KMS-11 (cell line): Measurements from ENCODE around the gene COPS2.
"Not testable (repeated sequence)": the region's sequence is repeated elsewhere in the genome, so short reads cannot be mapped to it uniquely, and the experiment has no call there.

ENCODE experiments used
- H2AFZ ChIP-seq: fragments of 200-600 bp; sonication (generic); 2 replicates; pipeline ENCODE4 v1.6.1; 2016; ENCODE audit warnings: antibody characterized with exemption, mixed run types, low read depth
- H3K27ac ChIP-seq: fragments of 200-600 bp; sonication (generic); 2 replicates; pipeline ENCODE4 v1.6.1; 2016; ENCODE audit warnings: mild to moderate bottlenecking, mixed run types
- H3K27me3 ChIP-seq: fragments of 200-600 bp; sonication (generic); 2 replicates; pipeline ENCODE4 v1.6.1; 2017; ENCODE audit warnings: mild to moderate bottlenecking, low read depth, mixed run types, moderate library complexity; ENCODE audit not compliant: insufficient read depth
- H3K36me3 ChIP-seq: fragments of 200-600 bp; sonication (generic); 2 replicates; pipeline ENCODE4 v1.6.1; 2017; ENCODE audit warnings: mild to moderate bottlenecking, mixed run types; ENCODE audit not compliant: insufficient read depth
- H3K4me1 ChIP-seq: fragments of 200-600 bp; sonication (generic); 2 replicates; pipeline ENCODE4 v1.6.1; 2016; ENCODE audit warnings: mild to moderate bottlenecking, low read depth, mixed run types; ENCODE audit not compliant: poor library complexity, severe bottlenecking
- H3K4me2 ChIP-seq: fragments of 200-600 bp; sonication (generic); 2 replicates; pipeline ENCODE4 v1.7.0; 2016; ENCODE audit warnings: mild to moderate bottlenecking, mixed run types
- H3K4me3 ChIP-seq: fragments of 200-600 bp; sonication (generic); IDR thresholded peaks from 2 replicates; pipeline ENCODE4 v1.6.1; 2017; ENCODE audit warnings: low read depth, low read length, mixed read lengths; ENCODE audit not compliant: insufficient read depth
- H3K79me2 ChIP-seq: fragments of 200-600 bp; sonication (generic); 2 replicates; pipeline ENCODE4 v1.6.1; 2016; ENCODE audit warnings: low read depth, mixed run types; ENCODE audit not compliant: insufficient read depth
- H3K9ac ChIP-seq: fragments of 200-600 bp; sonication (generic); 2 replicates; pipeline ENCODE4 v1.6.1; 2016; ENCODE audit warnings: mild to moderate bottlenecking, mixed run types
- H4K20me1 ChIP-seq: fragments of 200-600 bp; sonication (generic); 2 replicates; pipeline ENCODE4 v1.6.1; 2016; ENCODE audit warnings: mild to moderate bottlenecking, mixed run types; ENCODE audit not compliant: insufficient read depth
- CTCF ChIP-seq: fragments of 200-600 bp; sonication (generic); conservative IDR thresholded peaks from 2 replicates; pipeline ENCODE4 v1.6.1; 2017; ENCODE audit warnings: low read depth, mild to moderate bottlenecking, antibody characterized with exemption, low read length, moderate library complexity, mixed read lengths

COPS2 gene

GRCh38 chr15:49187549-49188245, 32.3 kb upstream of the COPS2 start:
- no peak overlapping the region for H3K27ac ChIP-seq
- H3K4me1 ChIP-seq: no peaks in the 10 kb centered on the region
- no peak overlapping the region for H3K4me2 ChIP-seq
- no peak overlapping the region for H3K4me3 ChIP-seq
- no peaks in the 10 kb centered on the region for H3K36me3 ChIP-seq
- H3K79me2 ChIP-seq: peaks cover 2% of the 10 kb centered on the region; the same call in 1 of the 2 replicates
- no peaks in the 10 kb centered on the region for H3K27me3 ChIP-seq
- no peaks in the 10 kb centered on the region for H4K20me1 ChIP-seq
- no peak overlapping the region for H3K9ac ChIP-seq
- TF ChIP-seq CTCF: no peak
- H2AFZ ChIP-seq: no peak overlapping the region

- no peaks in the 10 kb centered on the region for H3K36me3 ChIP-seq
- H3K4me1 ChIP-seq: no peaks in the 10 kb centered on the region
- H3K4me2 ChIP-seq: no peak overlapping the region
- no peak overlapping the region for H3K4me3 ChIP-seq
- no peak overlapping the region for H3K9ac ChIP-seq
- H3K27me3 ChIP-seq: no peaks in the 10 kb centered on the region
- H3K27ac ChIP-seq: no peak overlapping the region
- no peaks in the 10 kb centered on the region for H3K79me2 ChIP-seq
- no peak overlapping the region for H2AFZ ChIP-seq
- no peak for TF ChIP-seq CTCF
- H4K20me1 ChIP-seq: no peaks in the 10 kb centered on the region
Observed at GRCh38 chr15:49185473-49185872, 30.1 kb upstream of the COPS2 start.

GRCh38 chr15:49183741-49184140, 28.3 kb upstream of the COPS2 start:
- not testable (repeated sequence) for H3K4me1 ChIP-seq

GRCh38 chr15:49182128-49182527, 26.7 kb upstream of the COPS2 start:
- Histone ChIP-seq H3K36me3 (no peaks in the 10 kb centered on the region), H3K4me2 (no peak overlapping the region), H3K9ac (no peak overlapping the region), H4K20me1 (no peaks in the 10 kb centered on the region), H2AFZ (no peak overlapping the region), H3K27ac (no peak overlapping the region), H3K79me2 (no peaks in the 10 kb centered on the region), H3K27me3 (no peaks in the 10 kb centered on the region), H3K4me1 (no peaks in the 10 kb centered on the region), H3K4me3 (no peak overlapping the region)
- TF ChIP-seq CTCF: no peak

More at GRCh38 chr15:49183741-49184140, 28.3 kb upstream of the COPS2 start:
- not testable (repeated sequence) for H4K20me1 ChIP-seq, H3K36me3 ChIP-seq, H3K9ac ChIP-seq, H3K4me2 ChIP-seq, H2AFZ ChIP-seq, H3K27me3 ChIP-seq, H3K4me3 ChIP-seq, H3K79me2 ChIP-seq, H3K27ac ChIP-seq

- H3K4me2 ChIP-seq: no peak overlapping the region
- no peak overlapping the region for H3K4me3 ChIP-seq
- H2AFZ ChIP-seq: no peak overlapping the region
- no peaks in the 10 kb centered on the region for H3K79me2 ChIP-seq
- H3K4me1 ChIP-seq: no peaks in the 10 kb centered on the region
- H4K20me1 ChIP-seq: no peaks in the 10 kb centered on the region
- TF ChIP-seq CTCF: no peak
- no peaks in the 10 kb centered on the region for H3K36me3 ChIP-seq
- H3K9ac ChIP-seq: no peak overlapping the region
- H3K27me3 ChIP-seq: no peaks in the 10 kb centered on the region
- H3K27ac ChIP-seq: no peak overlapping the region
Observed at GRCh38 chr15:49179433-49180190, 24.2 kb upstream of the COPS2 start.
